GM19193 (cell line): ENCODE results near the gene SETD1B.

Experiments used
- POLR2A ChIP-seq: IDR thresholded peaks from 4 replicates; pipeline ENCODE4 v1.6.1; 2011; ENCODE audit not compliant: insufficient read depth, insufficient read length; ENCODE audit errors: extremely low read depth

The SETD1B gene

GRCh38 chr12:121799156-121799841 lies 4.5 kb upstream of the SETD1B start:
- no peak for TF ChIP-seq POLR2A

GRCh38 chr12:121799842-121800693 lies 3.7 kb upstream of the SETD1B start:
- TF ChIP-seq POLR2A, result peak; percentile 41

GRCh38 chr12:121800694-121801594 lies 2.9 kb upstream of the SETD1B start:
- TF ChIP-seq POLR2A, result peak; percentile 78

- peak; percentile 36 for TF ChIP-seq POLR2A
Measured at GRCh38 chr12:121801595-121802484, 2.0 kb upstream of the SETD1B start.

GRCh38 chr12:121802485-121802842 lies 1.3 kb upstream of the SETD1B start:
- no peak for TF ChIP-seq POLR2A

GRCh38 chr12:121802843-121803698 lies 738 bp upstream of the SETD1B start:
- TF ChIP-seq POLR2A, result peak; percentile 88

GRCh38 chr12:121804417-121805111 lies 755 bp downstream of the SETD1B start:
- peak; percentile 38 for TF ChIP-seq POLR2A

- TF ChIP-seq POLR2A, result no peak
Measured at GRCh38 chr12:121805171-121806008, 1.6 kb downstream of the SETD1B start.

- no peak for TF ChIP-seq POLR2A
Measured at GRCh38 chr12:121806009-121806545, 2.3 kb downstream of the SETD1B start.

- no peak for TF ChIP-seq POLR2A
Measured at GRCh38 chr12:121806546-121807423, 3.0 kb downstream of the SETD1B start.

GRCh38 chr12:121807642-121808347 lies 4.0 kb downstream of the SETD1B start:
- no peak for TF ChIP-seq POLR2A
